ENCODE data around the gene PLA2G6. TPM values are rescaled to one million over a fixed set of nuclear protein-coding genes. Genes with fewer than 3 reads are reported as not detected.
A peak's percentile ranks its signal among the peaks of the same experiment; 100 is the strongest.

PLA2G6 gene
- total RNA-seq, 1 experiment from 2014 or later, result 29.9 TPM

DNA sequence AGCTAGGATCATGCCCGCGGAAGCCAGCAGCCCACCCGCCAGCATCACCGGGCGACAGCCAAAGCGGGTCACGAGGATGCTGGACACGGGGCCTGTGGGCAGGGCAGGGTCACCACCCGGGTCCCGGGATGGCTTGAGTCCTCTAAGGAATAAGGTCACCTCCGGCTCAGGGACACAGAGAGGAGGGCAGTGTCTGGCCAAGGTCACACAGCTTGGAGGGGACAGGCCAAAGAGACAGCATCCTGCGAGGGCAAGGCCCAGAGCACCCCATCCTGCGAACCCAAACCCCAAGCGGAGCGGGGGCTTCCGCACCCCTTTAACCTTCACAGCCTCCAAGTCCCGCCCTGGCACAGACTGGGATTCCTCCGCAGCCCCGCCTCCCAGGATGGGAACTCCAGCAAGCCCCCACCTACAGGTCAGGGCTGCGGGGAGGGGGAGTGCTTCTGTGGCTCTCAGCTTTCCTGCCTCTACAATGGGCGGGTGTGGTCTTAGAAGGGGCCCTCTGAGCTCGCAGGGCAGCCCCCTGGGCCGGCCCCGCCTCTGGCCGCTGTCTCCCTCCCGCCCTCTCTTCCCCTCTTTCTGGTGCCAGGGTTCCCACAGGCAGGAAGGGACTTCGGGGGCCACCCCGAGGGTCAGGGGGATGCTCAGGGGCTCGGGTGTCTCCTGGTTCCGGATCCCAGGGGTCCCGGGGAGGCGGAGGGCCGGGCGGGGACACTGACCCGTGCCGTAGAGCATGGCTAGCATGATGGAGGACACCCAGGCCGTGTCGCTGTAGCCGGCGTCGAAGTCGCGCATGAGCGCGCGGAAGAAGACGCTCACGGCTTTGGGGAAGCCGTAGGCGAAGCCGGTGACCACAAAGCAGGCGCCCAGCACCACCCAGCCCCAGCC, 99.4 kb downstream of the PLA2G6 start:
- ChIA-PET CTCF (interaction anchor here (0.6 to 14.3 kb wide), 5 partner anchors 19 to 331 kb away, joined by 3 to 183 read pairs (median 6); no protein-coding TSS in a partner anchor), POLR2A (no interaction called here)
- TF ChIP-seq SOX15 (CRISPR knock-in tag; IDR thresholded peaks at IDR 0.05) (no peak), GTF2I (CRISPR knock-in tag; conservative IDR thresholded peaks at IDR 0.05) (0 out of 2 replicates have a peak, but pooled peaks have one; percentile 8)
- DNase-seq (ENCODE audit: low spot score) (no peak), ATAC-seq (no peak; the same call in 1 of the 2 replicates)
- no peaks in the 10 kb centered on the region for H3K36me3 Mint-ChIP-seq
- H3K27ac Mint-ChIP-seq, result no peak overlapping the region
- no peaks in the 10 kb centered on the region for H3K9me3 Mint-ChIP-seq
- H3K4me3 Mint-ChIP-seq, result no peak overlapping the region; the same call in 1 of the 2 replicates
- H3K4me1 Mint-ChIP-seq, result peaks cover 4% of the 10 kb centered on the region; the same call in 1 of the 2 replicates
- H3K27me3 Mint-ChIP-seq (ENCODE audit: low read depth), result peaks cover 24% of the 10 kb centered on the region

DNA sequence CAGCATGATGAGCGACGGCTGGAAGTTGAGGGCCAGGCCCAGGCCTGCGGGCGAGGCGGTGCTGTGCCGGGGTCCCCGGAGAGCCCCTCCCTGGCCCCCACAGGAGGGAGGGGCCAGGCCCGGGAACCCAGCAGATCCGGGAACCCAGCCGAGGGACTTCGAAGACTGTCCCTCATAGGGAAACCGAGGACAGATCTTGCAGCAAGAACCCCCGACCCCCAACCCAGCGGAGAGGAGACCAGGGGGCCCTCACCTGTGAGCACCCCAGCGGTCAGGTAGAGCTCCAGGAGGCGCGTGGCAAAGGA, 100.0 kb downstream of the PLA2G6 start:
- ATAC-seq (no peak), DNase-seq (ENCODE audit: low spot score) (no peak)
- Mint-ChIP-seq H3K36me3 (no peaks in the 10 kb centered on the region), H3K4me1 (peaks cover 4% of the 10 kb centered on the region; the same call in 1 of the 2 replicates), H3K27me3 (ENCODE audit: low read depth) (peaks cover 24% of the 10 kb centered on the region), H3K9me3 (no peaks in the 10 kb centered on the region), H3K27ac (no peak overlapping the region), H3K4me3 (no peak overlapping the region; the same call in 1 of the 2 replicates)
- POLR2A ChIA-PET, result no interaction called here
- TF ChIP-seq NFATC4 (CRISPR knock-in tag; IDR thresholded peaks at IDR 0.05), result no peak
- TF ChIP-seq, protein P1, sequence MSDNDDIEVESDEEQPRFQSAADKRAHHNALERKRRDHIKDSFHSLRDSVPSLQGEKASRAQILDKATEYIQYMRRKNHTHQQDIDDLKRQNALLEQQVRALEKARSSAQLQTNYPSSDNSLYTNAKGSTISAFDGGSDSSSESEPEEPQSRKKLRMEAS (CRISPR knock-in tag; IDR thresholded peaks at IDR 0.05), result no peak
- TF ChIP-seq, protein P2, sequence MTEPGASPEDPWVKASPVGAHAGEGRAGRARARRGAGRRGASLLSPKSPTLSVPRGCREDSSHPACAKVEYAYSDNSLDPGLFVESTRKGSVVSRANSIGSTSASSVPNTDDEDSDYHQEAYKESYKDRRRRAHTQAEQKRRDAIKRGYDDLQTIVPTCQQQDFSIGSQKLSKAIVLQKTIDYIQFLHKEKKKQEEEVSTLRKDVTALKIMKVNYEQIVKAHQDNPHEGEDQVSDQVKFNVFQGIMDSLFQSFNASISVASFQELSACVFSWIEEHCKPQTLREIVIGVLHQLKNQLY (CRISPR knock-in tag; IDR thresholded peaks at IDR 0.05), result no peak
- TF ChIP-seq ZNF219 (CRISPR knock-in tag; IDR thresholded peaks at IDR 0.05; ENCODE audit: borderline replicate concordance), result no peak
- TF ChIP-seq ATF1 (CRISPR knock-in tag; IDR thresholded peaks at IDR 0.05), result no peak
- TF ChIP-seq, protein P3, sequence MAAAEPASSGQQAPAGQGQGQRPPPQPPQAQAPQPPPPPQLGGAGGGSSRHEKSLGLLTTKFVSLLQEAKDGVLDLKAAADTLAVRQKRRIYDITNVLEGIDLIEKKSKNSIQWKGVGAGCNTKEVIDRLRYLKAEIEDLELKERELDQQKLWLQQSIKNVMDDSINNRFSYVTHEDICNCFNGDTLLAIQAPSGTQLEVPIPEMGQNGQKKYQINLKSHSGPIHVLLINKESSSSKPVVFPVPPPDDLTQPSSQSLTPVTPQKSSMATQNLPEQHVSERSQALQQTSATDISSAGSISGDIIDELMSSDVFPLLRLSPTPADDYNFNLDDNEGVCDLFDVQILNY (CRISPR knock-in tag; IDR thresholded peaks at IDR 0.05), result no peak
- TF ChIP-seq, protein P4, sequence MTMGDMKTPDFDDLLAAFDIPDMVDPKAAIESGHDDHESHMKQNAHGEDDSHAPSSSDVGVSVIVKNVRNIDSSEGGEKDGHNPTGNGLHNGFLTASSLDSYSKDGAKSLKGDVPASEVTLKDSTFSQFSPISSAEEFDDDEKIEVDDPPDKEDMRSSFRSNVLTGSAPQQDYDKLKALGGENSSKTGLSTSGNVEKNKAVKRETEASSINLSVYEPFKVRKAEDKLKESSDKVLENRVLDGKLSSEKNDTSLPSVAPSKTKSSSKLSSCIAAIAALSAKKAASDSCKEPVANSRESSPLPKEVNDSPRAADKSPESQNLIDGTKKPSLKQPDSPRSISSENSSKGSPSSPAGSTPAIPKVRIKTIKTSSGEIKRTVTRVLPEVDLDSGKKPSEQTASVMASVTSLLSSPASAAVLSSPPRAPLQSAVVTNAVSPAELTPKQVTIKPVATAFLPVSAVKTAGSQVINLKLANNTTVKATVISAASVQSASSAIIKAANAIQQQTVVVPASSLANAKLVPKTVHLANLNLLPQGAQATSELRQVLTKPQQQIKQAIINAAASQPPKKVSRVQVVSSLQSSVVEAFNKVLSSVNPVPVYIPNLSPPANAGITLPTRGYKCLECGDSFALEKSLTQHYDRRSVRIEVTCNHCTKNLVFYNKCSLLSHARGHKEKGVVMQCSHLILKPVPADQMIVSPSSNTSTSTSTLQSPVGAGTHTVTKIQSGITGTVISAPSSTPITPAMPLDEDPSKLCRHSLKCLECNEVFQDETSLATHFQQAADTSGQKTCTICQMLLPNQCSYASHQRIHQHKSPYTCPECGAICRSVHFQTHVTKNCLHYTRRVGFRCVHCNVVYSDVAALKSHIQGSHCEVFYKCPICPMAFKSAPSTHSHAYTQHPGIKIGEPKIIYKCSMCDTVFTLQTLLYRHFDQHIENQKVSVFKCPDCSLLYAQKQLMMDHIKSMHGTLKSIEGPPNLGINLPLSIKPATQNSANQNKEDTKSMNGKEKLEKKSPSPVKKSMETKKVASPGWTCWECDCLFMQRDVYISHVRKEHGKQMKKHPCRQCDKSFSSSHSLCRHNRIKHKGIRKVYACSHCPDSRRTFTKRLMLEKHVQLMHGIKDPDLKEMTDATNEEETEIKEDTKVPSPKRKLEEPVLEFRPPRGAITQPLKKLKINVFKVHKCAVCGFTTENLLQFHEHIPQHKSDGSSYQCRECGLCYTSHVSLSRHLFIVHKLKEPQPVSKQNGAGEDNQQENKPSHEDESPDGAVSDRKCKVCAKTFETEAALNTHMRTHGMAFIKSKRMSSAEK (CRISPR knock-in tag; IDR thresholded peaks at IDR 0.05; ENCODE audit: borderline replicate concordance), result no peak
- no peak for TF ChIP-seq SMAD3 (CRISPR knock-in tag; IDR thresholded peaks at IDR 0.05; ENCODE audit: borderline replicate concordance)
- TF ChIP-seq EMX1 (CRISPR knock-in tag; IDR thresholded peaks at IDR 0.05), result no peak
- TF ChIP-seq SMAD4 (CRISPR knock-in tag; IDR thresholded peaks at IDR 0.05), result no peak
- CTCF ChIA-PET, result interaction anchor here (1.7 to 14.3 kb wide), 3 partner anchors 19 to 33 kb away, joined by 6 to 183 read pairs (median 8); no protein-coding TSS in a partner anchor

DNA sequence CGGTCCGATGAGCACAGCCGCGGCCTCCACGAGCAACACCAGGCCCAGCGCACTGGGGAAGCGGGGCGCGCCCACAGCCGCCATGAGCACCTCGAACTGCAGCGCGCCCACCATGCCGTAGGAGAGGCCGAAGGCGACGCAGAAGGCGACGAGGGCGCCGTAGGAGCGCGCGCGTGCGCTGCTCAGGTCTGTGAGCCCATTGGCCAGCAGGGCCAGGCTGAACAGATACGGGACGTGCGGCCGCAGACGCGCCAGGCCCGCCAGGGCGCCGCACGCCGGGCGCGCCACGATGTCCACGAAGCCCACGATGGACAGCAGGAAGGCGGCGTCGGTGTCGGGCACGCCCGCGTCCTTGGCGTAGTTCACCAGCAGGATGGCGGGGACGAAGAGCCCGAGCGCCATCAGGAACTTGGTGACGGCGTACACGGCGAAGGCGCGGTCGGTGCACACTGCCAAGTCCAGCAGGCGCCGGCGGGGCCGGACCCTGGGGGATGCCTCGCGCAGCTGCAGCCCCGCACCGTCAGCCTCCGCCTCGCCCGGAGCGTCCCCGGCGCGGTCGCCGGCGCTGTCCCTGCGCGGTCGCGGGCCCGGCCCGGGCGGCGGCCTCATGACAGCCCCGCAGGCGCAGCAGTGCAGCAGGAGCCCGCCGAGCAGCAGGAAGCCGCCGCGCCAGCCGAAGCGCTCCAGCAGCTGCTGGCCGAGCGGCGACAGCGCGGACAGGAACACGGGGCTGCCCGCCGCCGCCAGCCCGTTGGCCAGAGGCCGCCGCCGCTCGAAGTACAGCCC, 100.6 kb downstream of the PLA2G6 start:
- ChIA-PET CTCF (interaction anchor here (1.0 to 14.3 kb wide), 5 partner anchors 12 to 138 kb away, joined by 3 to 183 read pairs (median 6); no protein-coding TSS in a partner anchor), POLR2A (no interaction called here)
- Mint-ChIP-seq H3K4me3 (peak overlapping the region; percentile 38; the same call in 1 of the 2 replicates), H3K9me3 (no peaks in the 10 kb centered on the region), H3K4me1 (peaks cover 4% of the 10 kb centered on the region; the same call in 1 of the 2 replicates), H3K27me3 (ENCODE audit: low read depth) (peaks cover 24% of the 10 kb centered on the region), H3K36me3 (no peaks in the 10 kb centered on the region), H3K27ac (no peak overlapping the region)
- ATAC-seq, result peak; percentile 65
- DNase-seq (ENCODE audit: low spot score), result peak; percentile 68
- TF ChIP-seq SP1 (CRISPR knock-in tag; conservative IDR thresholded peaks at IDR 0.05), result peak; percentile 68; the same call in 1 of the 2 replicates
- TF ChIP-seq TCF7 (CRISPR knock-in tag; IDR thresholded peaks at IDR 0.05; ENCODE audit: low read depth), result peak; percentile 94
- peak; percentile 97 for TF ChIP-seq NFE2L1 (CRISPR knock-in tag; IDR thresholded peaks at IDR 0.05)
- TF ChIP-seq ZNF416 (CRISPR knock-in tag; IDR thresholded peaks at IDR 0.05), result no peak
- TF ChIP-seq, protein P5, sequence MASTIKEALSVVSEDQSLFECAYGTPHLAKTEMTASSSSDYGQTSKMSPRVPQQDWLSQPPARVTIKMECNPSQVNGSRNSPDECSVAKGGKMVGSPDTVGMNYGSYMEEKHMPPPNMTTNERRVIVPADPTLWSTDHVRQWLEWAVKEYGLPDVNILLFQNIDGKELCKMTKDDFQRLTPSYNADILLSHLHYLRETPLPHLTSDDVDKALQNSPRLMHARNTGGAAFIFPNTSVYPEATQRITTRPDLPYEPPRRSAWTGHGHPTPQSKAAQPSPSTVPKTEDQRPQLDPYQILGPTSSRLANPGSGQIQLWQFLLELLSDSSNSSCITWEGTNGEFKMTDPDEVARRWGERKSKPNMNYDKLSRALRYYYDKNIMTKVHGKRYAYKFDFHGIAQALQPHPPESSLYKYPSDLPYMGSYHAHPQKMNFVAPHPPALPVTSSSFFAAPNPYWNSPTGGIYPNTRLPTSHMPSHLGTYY (CRISPR knock-in tag; IDR thresholded peaks at IDR 0.05), result no peak
- peak; percentile 98 for TF ChIP-seq MYBL2 (CRISPR knock-in tag; IDR thresholded peaks at IDR 0.05)
- peak; percentile 82 for TF ChIP-seq ZNF138 (CRISPR knock-in tag; conservative IDR thresholded peaks at IDR 0.05)
- TF ChIP-seq, protein P6, sequence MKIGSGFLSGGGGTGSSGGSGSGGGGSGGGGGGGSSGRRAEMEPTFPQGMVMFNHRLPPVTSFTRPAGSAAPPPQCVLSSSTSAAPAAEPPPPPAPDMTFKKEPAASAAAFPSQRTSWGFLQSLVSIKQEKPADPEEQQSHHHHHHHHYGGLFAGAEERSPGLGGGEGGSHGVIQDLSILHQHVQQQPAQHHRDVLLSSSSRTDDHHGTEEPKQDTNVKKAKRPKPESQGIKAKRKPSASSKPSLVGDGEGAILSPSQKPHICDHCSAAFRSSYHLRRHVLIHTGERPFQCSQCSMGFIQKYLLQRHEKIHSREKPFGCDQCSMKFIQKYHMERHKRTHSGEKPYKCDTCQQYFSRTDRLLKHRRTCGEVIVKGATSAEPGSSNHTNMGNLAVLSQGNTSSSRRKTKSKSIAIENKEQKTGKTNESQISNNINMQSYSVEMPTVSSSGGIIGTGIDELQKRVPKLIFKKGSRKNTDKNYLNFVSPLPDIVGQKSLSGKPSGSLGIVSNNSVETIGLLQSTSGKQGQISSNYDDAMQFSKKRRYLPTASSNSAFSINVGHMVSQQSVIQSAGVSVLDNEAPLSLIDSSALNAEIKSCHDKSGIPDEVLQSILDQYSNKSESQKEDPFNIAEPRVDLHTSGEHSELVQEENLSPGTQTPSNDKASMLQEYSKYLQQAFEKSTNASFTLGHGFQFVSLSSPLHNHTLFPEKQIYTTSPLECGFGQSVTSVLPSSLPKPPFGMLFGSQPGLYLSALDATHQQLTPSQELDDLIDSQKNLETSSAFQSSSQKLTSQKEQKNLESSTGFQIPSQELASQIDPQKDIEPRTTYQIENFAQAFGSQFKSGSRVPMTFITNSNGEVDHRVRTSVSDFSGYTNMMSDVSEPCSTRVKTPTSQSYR (CRISPR knock-in tag; IDR thresholded peaks at IDR 0.05), result peak; percentile 90; the same call in 1 of the 2 replicates
